Small intestine (tissue), 7 donors: ENCODE data around the gene UCMA. TPM values are rescaled to one million over a fixed set of nuclear protein-coding genes. Genes with fewer than 3 reads are reported as not detected.

Experiments used
- DNase-seq, 2 donors: peaks; one replicate each; pipeline versions ENCODE4 v3.0.0 to v3.0.0-alpha.2; 2013
- FAIRE-seq: peaks from 2 replicates; lab custom pipeline; 2012; peaks lifted over from hg19 to GRCh38; lab: Jason Lieb, UNC
- H3K27ac ChIP-seq, 3 donors: one replicate each; pipeline ENCODE4 v1.5.1; 2013; ENCODE audit warnings: low read length in 2 of 3, mild to moderate bottlenecking in 2 of 3, control low read depth in 1 of 3, inconsistent platforms in 1 of 3, low read depth in 1 of 3, moderate library complexity in 1 of 3
- H3K27me3 ChIP-seq, 3 donors: one replicate each; pipeline ENCODE4 v1.6.1; 2013; ENCODE audit warnings: low read length in 3 of 3, inconsistent platforms in 1 of 3; ENCODE audit not compliant: control insufficient read depth in 3 of 3, insufficient read depth in 3 of 3
- H3K36me3 ChIP-seq, 3 donors: one replicate each; pipeline ENCODE4 v1.6.1; 2013; ENCODE audit warnings: low read length in 3 of 3, inconsistent platforms in 1 of 3, low read depth in 1 of 3, mild to moderate bottlenecking in 1 of 3, moderate library complexity in 1 of 3; ENCODE audit not compliant: control insufficient read depth in 3 of 3, insufficient read depth in 2 of 3
- H3K4me1 ChIP-seq, 3 donors: one replicate each; pipeline ENCODE4 v1.6.1; 2013; ENCODE audit warnings: low read length in 2 of 3, inconsistent platforms in 1 of 3, low read depth in 1 of 3, mild to moderate bottlenecking in 1 of 3, moderate library complexity in 1 of 3; ENCODE audit not compliant: control insufficient read depth in 3 of 3, insufficient read depth in 2 of 3
- H3K4me3 ChIP-seq, 3 donors: one replicate each; pipeline ENCODE4 v1.5.1; 2013; ENCODE audit warnings: low read length in 3 of 3, control low read depth in 1 of 3, inconsistent platforms in 1 of 3, low read depth in 1 of 3, mild to moderate bottlenecking in 1 of 3, moderate library complexity in 1 of 3
- H3K9me3 ChIP-seq, 2 donors: one replicate each; pipeline ENCODE4 v1.6.1; 2013; ENCODE audit warnings: low read depth in 1 of 2, low read length in 1 of 2; ENCODE audit not compliant: control insufficient read depth in 2 of 2, insufficient read depth in 1 of 2
- WGBS, 3 donors: extraction: QIAGEN DNeasy Blood & Tissue Kit; methylation state at CpG; one replicate each; pipeline ENCODE4 v1.1.7; 2013; 5-methylcytosine and 5-hydroxymethylcytosine counted together
- polyA plus RNA-seq, 4 donors: library from polyadenylated mRNA; stranded (reverse) in 3 of 4; unstranded in 1 of 4; fragments of 200-250 nt in 3 of 4; fragments of 120-200 nt in 1 of 4; gene quantifications; one replicate each; pipeline versions ENCODE4 v1.2.1 to v1.2.3, GENCODE V29; 2013
- donor health status: healthy with polysubstance abuse.
- donor health status: control.
- donor health status: control.
- donor health status: Bipolar disorder and iron deficiency.
- donor health status: healthy.

The UCMA gene
- polyA plus RNA-seq, 4 donors: not detected

DNA sequence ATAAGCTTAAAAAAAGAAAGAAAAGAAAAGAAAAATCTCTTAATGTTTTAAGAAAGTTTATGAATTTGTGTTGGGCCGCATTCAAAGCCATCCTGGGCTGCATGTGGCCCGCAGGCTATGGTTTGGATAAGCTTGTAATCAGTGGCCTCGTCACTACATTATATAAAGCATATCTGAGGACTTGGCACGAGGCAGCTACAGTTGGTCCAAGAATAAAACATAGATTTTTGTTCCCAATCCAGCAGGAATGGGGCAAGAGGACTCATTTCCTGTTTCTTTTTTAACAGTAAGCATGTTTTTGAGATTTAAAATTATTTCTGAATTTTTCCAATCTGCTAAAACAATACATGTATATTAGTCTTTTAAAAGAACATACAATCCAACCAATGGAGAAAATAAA, 44.2 kb downstream of the UCMA start:
- Histone ChIP-seq H3K4me3 (no peak overlapping the region), H3K4me1 (no peaks in the 10 kb centered on the region), H3K27me3 (no peaks in the 10 kb centered on the region), H3K27ac (no peak overlapping the region), H3K9me3 (no peaks in the 10 kb centered on the region), H3K36me3 (peaks cover 0 to 22% (median 0%) of the 10 kb centered on the region in 3 donors)
- DNase-seq (no peak), FAIRE-seq (no peak)
- 68 to 88% (median 79%) methylated on average over 4 of the region's 4 CpGs for WGBS, 3 donors

DNA sequence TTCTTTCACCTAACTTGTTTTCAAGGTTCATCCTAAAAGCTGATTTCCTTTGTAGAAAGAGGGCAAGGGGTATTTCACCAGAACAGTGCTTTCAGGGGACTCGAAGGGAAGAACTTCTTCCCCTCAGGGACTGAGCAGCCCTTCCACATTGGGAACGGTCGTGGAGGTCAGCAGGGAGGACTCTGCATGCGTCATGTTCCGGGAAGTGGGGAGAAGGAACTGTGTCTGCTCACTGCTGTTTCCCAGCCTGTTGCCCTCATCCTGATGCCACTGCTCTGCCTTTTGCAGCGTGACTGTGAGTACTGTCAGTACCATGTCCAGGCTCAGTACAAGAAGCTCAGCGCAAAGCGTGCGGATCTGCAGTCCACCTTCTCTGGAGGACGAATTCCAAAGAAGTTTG, 45.6 kb downstream of the UCMA start:
- Histone ChIP-seq H3K4me1 (no peaks in the 10 kb centered on the region), H3K27me3 (no peaks in the 10 kb centered on the region), H3K9me3 (no peaks in the 10 kb centered on the region), H3K4me3 (no peak overlapping the region), H3K36me3 (peaks cover 0 to 24% (median 0%) of the 10 kb centered on the region in 3 donors), H3K27ac (no peak overlapping the region)
- DNase-seq (no peak), FAIRE-seq (no peak)
- WGBS, 3 donors: 96 to 98% (median 97%) methylated on average over 10 of the region's 10 CpGs

DNA sequence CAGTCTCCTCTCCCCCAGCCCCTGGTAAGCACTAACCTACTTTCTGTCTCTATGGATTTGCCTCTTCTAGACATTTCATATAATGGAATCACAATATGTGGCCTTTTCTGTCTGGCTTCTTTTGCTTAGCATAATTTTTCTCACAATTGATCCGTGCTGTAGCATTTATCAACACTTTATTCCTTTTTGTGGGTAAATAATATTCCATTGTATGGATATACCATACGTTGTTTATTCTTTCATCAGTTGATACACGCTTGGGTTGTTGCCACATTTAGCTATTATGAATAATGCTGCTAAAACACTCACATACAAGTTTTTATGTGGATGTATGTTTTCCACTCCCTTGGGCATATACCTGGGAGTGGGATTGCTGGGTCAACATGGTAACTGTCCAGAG, 47.0 kb downstream of the UCMA start:
- H3K9me3 ChIP-seq: no peaks in the 10 kb centered on the region
- DNase-seq: no peak
- H3K27me3 ChIP-seq: no peaks in the 10 kb centered on the region

GRCh38 chr10:13184730-13185514, 49.3 kb downstream of the UCMA start:
- no peaks in the 10 kb centered on the region for H3K4me1 ChIP-seq
- no peaks in the 10 kb centered on the region for H3K27me3 ChIP-seq
- WGBS, 3 donors: 94 to 97% (median 95%) methylated on average over 5 of the region's 5 CpGs
- DNase-seq (no peak), FAIRE-seq (no peak)
- H3K9me3 ChIP-seq: no peaks in the 10 kb centered on the region
- no peak overlapping the region for H3K4me3 ChIP-seq
- peaks cover 0 to 21% (median 0%) of the 10 kb centered on the region in 3 donors for H3K36me3 ChIP-seq
- H3K27ac ChIP-seq: no peak overlapping the region

More for the DNA sequence above, 47.0 kb downstream of the UCMA start:
- no peaks in the 10 kb centered on the region for H3K4me1 ChIP-seq
- H3K4me3 ChIP-seq: no peak overlapping the region
- peaks cover 0 to 24% (median 0%) of the 10 kb centered on the region in 3 donors for H3K36me3 ChIP-seq
- no peak for FAIRE-seq
- WGBS, 3 donors: 96 to 98% (median 97%) methylated on average over 3 of the region's 3 CpGs
- no peak overlapping the region for H3K27ac ChIP-seq

- H3K4me1 ChIP-seq: no peaks in the 10 kb centered on the region
- no peak overlapping the region for H3K27ac ChIP-seq
- no peak overlapping the region for H3K4me3 ChIP-seq
- no peak for DNase-seq
- FAIRE-seq: no peak
- H3K9me3 ChIP-seq: no peaks in the 10 kb centered on the region
- no peaks in the 10 kb centered on the region for H3K27me3 ChIP-seq
- WGBS, 3 donors: 91 to 94% (median 94%) methylated on average over 2 of the region's 2 CpGs
- H3K36me3 ChIP-seq: peaks cover 0 to 19% (median 0%) of the 10 kb centered on the region in 3 donors
These were observed 49.9 kb downstream of the UCMA start for GRCh38 chr10:13184276-13184675.

DNA sequence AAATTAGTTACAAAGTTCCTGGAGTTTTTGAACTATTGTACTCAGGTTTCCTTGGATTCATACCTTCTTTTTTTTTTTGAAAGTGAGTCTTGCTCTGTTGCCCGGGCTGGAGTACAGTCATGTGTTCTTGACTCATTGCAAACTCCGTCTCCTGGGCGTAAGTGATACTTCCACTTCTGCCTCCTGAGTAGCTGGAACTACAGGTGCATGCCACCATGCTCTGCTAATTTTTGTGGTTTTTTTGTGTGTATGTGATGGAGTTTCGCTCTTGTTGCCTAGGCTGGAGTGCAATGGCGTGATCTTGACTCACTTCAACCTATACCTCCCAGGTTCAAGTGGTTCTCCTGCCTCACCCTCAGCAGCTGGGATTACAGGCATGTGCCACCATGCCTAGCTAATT, 50.5 kb downstream of the UCMA start:
- Histone ChIP-seq H3K4me1 (no peaks in the 10 kb centered on the region), H3K4me3 (no peak overlapping the region), H3K36me3 (peaks cover 0 to 16% (median 0%) of the 10 kb centered on the region in 3 donors), H3K27ac (no peak overlapping the region), H3K9me3 (no peaks in the 10 kb centered on the region), H3K27me3 (no peaks in the 10 kb centered on the region)
- 75 to 88% (median 82%) methylated on average over 5 of the region's 5 CpGs for WGBS, 3 donors
- DNase-seq (no peak), FAIRE-seq (no peak)

GRCh38 chr10:13182424-13182823, 51.8 kb downstream of the UCMA start:
- 69 to 82% (median 82%) methylated on average over 1 of the region's 1 CpG for WGBS, 3 donors
- no peak for FAIRE-seq

GRCh38 chr10:13180788-13181187, 53.4 kb downstream of the UCMA start:
- Histone ChIP-seq H3K27ac (no peak overlapping the region), H3K9me3 (no peaks in the 10 kb centered on the region), H3K4me3 (no peak overlapping the region), H3K27me3 (no peaks in the 10 kb centered on the region), H3K36me3 (peaks cover 0 to 11% (median 0%) of the 10 kb centered on the region in 3 donors), H3K4me1 (no peaks in the 10 kb centered on the region)
- FAIRE-seq (no peak), DNase-seq (no peak)
- 81 to 95% (median 84%) methylated on average over 4 of the region's 4 CpGs for WGBS, 3 donors

More at GRCh38 chr10:13182424-13182823, 51.8 kb downstream of the UCMA start:
- no peak for DNase-seq
- H3K27ac ChIP-seq: no peak overlapping the region
- no peaks in the 10 kb centered on the region for H3K27me3 ChIP-seq
- peaks cover 0 to 14% (median 0%) of the 10 kb centered on the region in 3 donors for H3K36me3 ChIP-seq
- H3K4me3 ChIP-seq: no peak overlapping the region
- H3K9me3 ChIP-seq: no peaks in the 10 kb centered on the region
- no peaks in the 10 kb centered on the region for H3K4me1 ChIP-seq
